Loucy (cell line): ENCODE data around the gene GDF2.

ENCODE experiments used
- H2AFZ ChIP-seq: fragments of 200-600 bp; sonication (generic); 2 replicates; pipeline ENCODE4 v1.6.0; 2016; ENCODE audit warnings: antibody characterized with exemption, mild to moderate bottlenecking, low read length, moderate library complexity
- H3F3A ChIP-seq: fragments of 200-600 bp; 2 replicates; pipeline ENCODE4 v1.6.0; 2016; ENCODE audit warnings: antibody characterized with exemption, low read depth, mild to moderate bottlenecking
- H3K27me3 ChIP-seq: fragments of 200-600 bp; sonication (generic); 2 replicates; pipeline ENCODE4 v1.6.1; 2014; ENCODE audit warnings: low read length, mild to moderate bottlenecking; ENCODE audit not compliant: insufficient read depth, poor library complexity, severe bottlenecking
- H3K36me3 ChIP-seq: fragments of 200-600 bp; sonication (generic); 2 replicates; pipeline ENCODE4 v1.6.1; 2016; ENCODE audit warnings: low read length; ENCODE audit not compliant: insufficient read depth
- H3K4me1 ChIP-seq: fragments of 200-600 bp; sonication (generic); 2 replicates; pipeline ENCODE4 v1.5.1; 2014; ENCODE audit warnings: low read length, mild to moderate bottlenecking; ENCODE audit not compliant: insufficient read depth, poor library complexity, severe bottlenecking
- H3K4me2 ChIP-seq: fragments of 200-600 bp; sonication (generic); 2 replicates; pipeline ENCODE4 v1.6.0; 2014; ENCODE audit warnings: antibody characterized with exemption, low read length, low read depth, mild to moderate bottlenecking; ENCODE audit not compliant: poor library complexity, severe bottlenecking
- H3K4me3 ChIP-seq: fragments of 200-600 bp; sonication (generic); 2 replicates; pipeline ENCODE4 v1.5.1; 2014; ENCODE audit warnings: low read length, mild to moderate bottlenecking, mixed read lengths; ENCODE audit not compliant: poor library complexity, severe bottlenecking
- H3K79me2 ChIP-seq: fragments of 200-600 bp; sonication (generic); 2 replicates; pipeline ENCODE4 v1.6.1; 2014; ENCODE audit warnings: low read length; ENCODE audit not compliant: insufficient read depth
- H3K9ac ChIP-seq: fragments of 200-600 bp; sonication (generic); 2 replicates; pipeline ENCODE4 v1.6.0; 2014; ENCODE audit warnings: mild to moderate bottlenecking, low read depth, low read length, moderate library complexity; ENCODE audit not compliant: poor library complexity, severe bottlenecking
- H3K9me2 ChIP-seq: fragments of 200-600 bp; sonication (generic); replicated peaks from 2 replicates; pipeline ENCODE4 v1.6.1; 2016; ENCODE audit warnings: low read depth, low read length, mixed read lengths
- H3K9me3 ChIP-seq: fragments of 200-600 bp; sonication (generic); 2 replicates; pipeline ENCODE4 v1.6.1; 2014; ENCODE audit warnings: mild to moderate bottlenecking, antibody characterized with exemption, low read length, low read depth; ENCODE audit not compliant: insufficient read depth
- H4K20me1 ChIP-seq: fragments of 200-600 bp; sonication (generic); 2 replicates; pipeline ENCODE4 v1.6.0; 2014; ENCODE audit warnings: antibody characterized with exemption, low read length, mild to moderate bottlenecking; ENCODE audit not compliant: insufficient read depth, poor library complexity, severe bottlenecking
- EZH2phosphoT487 ChIP-seq: fragments of 200-600 bp; IDR thresholded peaks from 2 replicates; pipeline ENCODE4 v1.6.1; 2018; ENCODE audit warnings: antibody characterized with exemption, mild to moderate bottlenecking, moderate library complexity, borderline replicate concordance
- TF ChIP-seq, protein P1 (sequence below): fragments of 200-600 bp; sonication (generic); conservative IDR thresholded peaks from 2 replicates; pipeline ENCODE4 v1.5.1; 2014; ENCODE audit warnings: mild to moderate bottlenecking, antibody characterized with exemption, low read length

Gene GDF2

DNA sequence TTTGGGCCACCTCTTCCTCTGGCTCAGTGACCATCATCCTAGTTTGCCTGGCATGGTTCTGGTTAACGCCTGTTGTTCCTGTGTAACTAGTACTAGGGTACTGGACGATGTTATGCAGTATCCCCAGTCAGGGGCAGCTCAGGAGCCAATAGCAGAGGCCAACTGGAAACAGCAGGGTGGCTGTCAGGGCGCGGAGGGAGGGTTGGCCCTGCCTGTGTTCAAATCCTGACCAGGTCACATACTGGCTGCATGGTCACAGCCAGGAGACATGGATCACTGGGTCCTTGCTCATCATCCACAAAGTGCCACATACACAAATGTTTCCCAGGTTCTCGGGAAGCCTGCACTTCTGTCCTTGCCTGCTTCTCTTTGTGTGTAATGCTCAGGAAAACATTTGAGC lies 13.7 kb downstream of the GDF2 start:
- Histone ChIP-seq H4K20me1 (no peaks in the 10 kb centered on the region), H3K4me3 (no peak overlapping the region), H3K9me3 (no peaks in the 10 kb centered on the region), H2AFZ (no peak overlapping the region), H3K36me3 (no peaks in the 10 kb centered on the region), H3F3A (no peaks in the 10 kb centered on the region), H3K4me2 (no peak overlapping the region), H3K27me3 (no peaks in the 10 kb centered on the region), H3K9ac (no peak overlapping the region), H3K4me1 (no peaks in the 10 kb centered on the region), H3K79me2 (no peaks in the 10 kb centered on the region), H3K9me2 (no peaks in the 10 kb centered on the region)
- no peak for TF ChIP-seq EZH2phosphoT487
- TF ChIP-seq, protein P1, sequence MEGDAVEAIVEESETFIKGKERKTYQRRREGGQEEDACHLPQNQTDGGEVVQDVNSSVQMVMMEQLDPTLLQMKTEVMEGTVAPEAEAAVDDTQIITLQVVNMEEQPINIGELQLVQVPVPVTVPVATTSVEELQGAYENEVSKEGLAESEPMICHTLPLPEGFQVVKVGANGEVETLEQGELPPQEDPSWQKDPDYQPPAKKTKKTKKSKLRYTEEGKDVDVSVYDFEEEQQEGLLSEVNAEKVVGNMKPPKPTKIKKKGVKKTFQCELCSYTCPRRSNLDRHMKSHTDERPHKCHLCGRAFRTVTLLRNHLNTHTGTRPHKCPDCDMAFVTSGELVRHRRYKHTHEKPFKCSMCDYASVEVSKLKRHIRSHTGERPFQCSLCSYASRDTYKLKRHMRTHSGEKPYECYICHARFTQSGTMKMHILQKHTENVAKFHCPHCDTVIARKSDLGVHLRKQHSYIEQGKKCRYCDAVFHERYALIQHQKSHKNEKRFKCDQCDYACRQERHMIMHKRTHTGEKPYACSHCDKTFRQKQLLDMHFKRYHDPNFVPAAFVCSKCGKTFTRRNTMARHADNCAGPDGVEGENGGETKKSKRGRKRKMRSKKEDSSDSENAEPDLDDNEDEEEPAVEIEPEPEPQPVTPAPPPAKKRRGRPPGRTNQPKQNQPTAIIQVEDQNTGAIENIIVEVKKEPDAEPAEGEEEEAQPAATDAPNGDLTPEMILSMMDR: no peak

DNA sequence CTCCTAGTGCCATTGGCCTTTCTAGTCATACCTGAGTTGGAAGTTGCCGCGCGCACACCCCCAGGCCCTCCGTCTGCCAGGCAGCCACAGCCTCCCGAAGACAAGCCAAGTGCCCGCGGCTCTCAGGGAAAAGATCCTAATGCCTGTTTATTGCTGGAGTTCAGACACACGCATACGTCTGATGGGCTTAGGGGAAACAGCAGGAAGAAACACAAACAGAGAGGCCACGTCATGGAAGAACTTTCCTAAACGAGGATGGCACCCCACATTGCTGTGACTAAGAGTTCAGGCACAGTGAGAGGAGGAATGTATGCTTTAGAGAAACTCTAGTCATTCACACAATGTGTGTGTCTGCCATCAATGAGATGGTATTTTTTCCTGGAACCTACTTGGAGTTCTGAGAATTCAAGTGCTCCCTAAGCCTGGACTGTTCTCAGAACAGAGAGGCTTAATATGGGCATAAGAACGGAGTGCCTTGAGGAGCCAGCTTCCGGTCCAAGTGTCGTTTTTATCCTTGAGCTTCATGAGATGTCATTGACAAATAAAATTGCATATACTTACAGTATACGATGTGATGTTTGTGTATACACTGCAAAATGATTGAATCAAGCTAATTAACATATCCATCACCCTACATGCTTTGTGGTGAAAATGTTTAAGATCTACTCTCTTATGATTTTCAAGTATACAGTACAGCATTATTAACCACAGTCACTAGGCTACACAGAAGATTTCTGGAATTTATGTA lies 14.3 kb downstream of the GDF2 start:
- Histone ChIP-seq H3K9me2 (no peaks in the 10 kb centered on the region), H3K27me3 (no peaks in the 10 kb centered on the region), H3K36me3 (no peaks in the 10 kb centered on the region), H3K9me3 (no peaks in the 10 kb centered on the region), H3K79me2 (no peaks in the 10 kb centered on the region), H3F3A (no peaks in the 10 kb centered on the region), H2AFZ (no peak overlapping the region), H3K4me1 (no peaks in the 10 kb centered on the region), H3K4me2 (no peak overlapping the region), H4K20me1 (no peaks in the 10 kb centered on the region), H3K9ac (no peak overlapping the region), H3K4me3 (no peak overlapping the region)
- no peak for TF ChIP-seq EZH2phosphoT487
- TF ChIP-seq, protein P1: no peak

DNA sequence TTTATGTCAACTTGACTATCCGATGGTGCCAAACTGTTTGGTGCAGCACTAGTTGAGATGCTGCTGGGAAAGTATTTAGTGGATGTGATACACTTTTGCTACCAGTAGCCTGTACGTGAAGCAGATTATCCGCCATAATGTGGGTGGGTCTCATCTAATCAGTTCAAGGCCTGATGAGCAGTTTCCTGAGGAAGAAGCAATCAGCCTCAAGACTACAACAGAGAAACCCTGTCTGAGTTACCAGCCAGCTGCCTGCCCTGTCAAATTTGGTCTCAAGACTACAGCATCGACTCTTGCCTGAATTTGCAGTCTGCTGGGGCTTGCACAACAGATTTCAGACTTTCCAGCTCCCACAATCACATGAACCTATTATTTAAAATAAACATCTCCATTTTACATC lies 15.1 kb downstream of the GDF2 start:
- H3K9me2 ChIP-seq: no peaks in the 10 kb centered on the region
- no peaks in the 10 kb centered on the region for H4K20me1 ChIP-seq
- no peaks in the 10 kb centered on the region for H3K79me2 ChIP-seq
- H3K27me3 ChIP-seq: no peaks in the 10 kb centered on the region
- no peak overlapping the region for H3K9ac ChIP-seq
- no peak overlapping the region for H3K4me3 ChIP-seq
- H3K9me3 ChIP-seq: no peaks in the 10 kb centered on the region
- no peak overlapping the region for H3K4me2 ChIP-seq
- no peaks in the 10 kb centered on the region for H3F3A ChIP-seq
- no peak overlapping the region for H2AFZ ChIP-seq
- no peaks in the 10 kb centered on the region for H3K36me3 ChIP-seq
- TF ChIP-seq, protein P1: no peak
- no peak for TF ChIP-seq EZH2phosphoT487
- no peaks in the 10 kb centered on the region for H3K4me1 ChIP-seq
